GM19438 (cell line): ENCODE data around the gene ACOT8.
"Not testable (repeated sequence)": the region's sequence is repeated elsewhere in the genome, so short reads cannot be mapped to it uniquely, and the experiment has no call there.

Source experiments
- ATAC-seq: cut with Tn5 transposase; IDR thresholded peaks from one replicate; pipeline ENCODE4 v1.9.1; 2021; ENCODE audit warnings: low read depth; ENCODE audit not compliant: unreplicated experiment

The ACOT8 gene

GRCh38 chr20:45798935-45799642, 58.1 kb downstream of the ACOT8 start:
- ATAC-seq, result no peak

- ATAC-seq, result not testable (repeated sequence)
Measured at GRCh38 chr20:45797955-45798354, 59.2 kb downstream of the ACOT8 start.

- not testable (repeated sequence) for ATAC-seq
Measured at GRCh38 chr20:45797510-45797909, 59.7 kb downstream of the ACOT8 start.

- ATAC-seq, result no peak
Measured at GRCh38 chr20:45796337-45797065, 60.7 kb downstream of the ACOT8 start.

GRCh38 chr20:45792317-45793118, 64.7 kb downstream of the ACOT8 start:
- peak; percentile 27 for ATAC-seq
